Prostate gland (tissue), 2 donors: ENCODE measurements around the gene S100A16. TPM values are rescaled to one million over a fixed set of nuclear protein-coding genes. Genes with fewer than 3 reads are reported as not detected.
A peak's percentile ranks its signal among the peaks of the same experiment; 100 is the strongest.

Source experiments
- DNase-seq: peaks from one replicate; pipeline ENCODE4 v3.0.0-alpha.2; 2019; ENCODE audit warnings: low spot score
- H3K27ac ChIP-seq, 2 donors: fragments of 200-600 bp; sonication (generic); 2 replicates each; pipeline ENCODE4 v1.5.1; 2017 to 2019
- H3K27me3 ChIP-seq: fragments of 200-600 bp; sonication (generic); replicated peaks from 2 replicates; pipeline ENCODE4 v1.5.1; 2019; ENCODE audit not compliant: insufficient read depth
- H3K36me3 ChIP-seq, 2 donors: fragments of 200-600 bp; sonication (generic); 1 replicate in 1 of 2; 2 replicates in 1 of 2; pipeline versions ENCODE4 v1.5.1 to v1.8.1; 2017 to 2019
- H3K4me1 ChIP-seq: fragments of 200-600 bp; sonication (generic); replicated peaks from 2 replicates; pipeline ENCODE4 v1.5.1; 2019
- H3K4me3 ChIP-seq, 2 donors: fragments of 200-600 bp; sonication (generic); 2 replicates each; pipeline ENCODE4 v1.5.1; 2017 to 2019
- H3K9me3 ChIP-seq: fragments of 200-600 bp; sonication (generic); 2 replicates; pipeline ENCODE4 v1.5.1; 2017
- POLR2A ChIP-seq: fragments of 450-650 bp; IDR thresholded peaks from one replicate; pipeline ENCODE4 v1.6.1; 2016; ENCODE audit warnings: antibody characterized with exemption, mild to moderate bottlenecking
- POLR2AphosphoS5 ChIP-seq: sonication (generic); formaldehyde crosslinking; IDR thresholded peaks from one replicate; pipeline ENCODE4 v1.6.1; 2017; ENCODE audit warnings: antibody characterized with exemption
- WGBS: methylation state at CpG from one replicate; pipeline ENCODE4 v1.1.5; 2018; 5-methylcytosine and 5-hydroxymethylcytosine counted together
- intact Hi-C: fragments of 100-400 bp; cut with DNase I; formaldehyde crosslinking; loops from one replicate; pipeline ENCODE4 v1.14.2; 2022
- total RNA-seq, 2 donors: library from RNA; depleted of rRNA; stranded (reverse); fragments of >200 nt; gene quantifications; one replicate each; pipeline ENCODE4 v1.1.0, GENCODE V29; 2016
- TF ChIP-seq, protein P1 (sequence below), 4 experiments: fragments of 200-600 bp in 2 of 4; fragments of 450-650 bp in 2 of 4; sonication (generic) in 2 of 4; IDR thresholded peaks; 1 replicate in 3 of 4; 2 replicates in 1 of 4; pipeline ENCODE4 v1.5.1; 2016 to 2019; ENCODE audit warnings: antibody characterized with exemption in 4 of 4, mild to moderate bottlenecking in 2 of 4, moderate library complexity in 2 of 4

The S100A16 gene
- total RNA-seq, 2 donors from 2014 or later, result 78.4 to 165 TPM

DNA sequence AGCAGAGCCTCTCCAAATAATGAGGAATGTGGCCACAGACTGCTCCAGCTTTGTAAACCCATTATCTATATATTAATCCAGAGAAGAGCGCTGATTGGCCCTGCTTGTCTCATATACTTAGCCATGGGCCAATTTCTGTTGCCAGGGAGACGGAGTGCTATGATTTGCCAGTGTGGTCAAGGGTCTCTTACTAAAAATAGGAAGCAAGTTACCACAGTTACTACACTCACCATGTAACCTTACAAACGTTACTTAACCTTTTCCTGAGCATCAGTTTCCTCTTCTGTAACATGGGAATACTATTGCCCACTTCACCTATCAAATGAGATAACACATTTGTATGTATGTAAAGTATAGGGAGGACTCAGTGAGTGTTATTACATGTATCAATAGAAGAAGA is 39.6 kb downstream of the S100A16 start:
- Histone ChIP-seq H3K9me3 (no peaks in the 10 kb centered on the region), H3K36me3 (no peaks in the 10 kb centered on the region), H3K4me3 (no peak overlapping the region), H3K4me1 (no peaks in the 10 kb centered on the region), H3K27me3 (no peaks in the 10 kb centered on the region), H3K27ac (peak overlapping the region in 1 of 2 donors; percentile 24)
- TF ChIP-seq POLR2A (no peak), POLR2AphosphoS5 (no peak)
- TF ChIP-seq, protein P1, sequence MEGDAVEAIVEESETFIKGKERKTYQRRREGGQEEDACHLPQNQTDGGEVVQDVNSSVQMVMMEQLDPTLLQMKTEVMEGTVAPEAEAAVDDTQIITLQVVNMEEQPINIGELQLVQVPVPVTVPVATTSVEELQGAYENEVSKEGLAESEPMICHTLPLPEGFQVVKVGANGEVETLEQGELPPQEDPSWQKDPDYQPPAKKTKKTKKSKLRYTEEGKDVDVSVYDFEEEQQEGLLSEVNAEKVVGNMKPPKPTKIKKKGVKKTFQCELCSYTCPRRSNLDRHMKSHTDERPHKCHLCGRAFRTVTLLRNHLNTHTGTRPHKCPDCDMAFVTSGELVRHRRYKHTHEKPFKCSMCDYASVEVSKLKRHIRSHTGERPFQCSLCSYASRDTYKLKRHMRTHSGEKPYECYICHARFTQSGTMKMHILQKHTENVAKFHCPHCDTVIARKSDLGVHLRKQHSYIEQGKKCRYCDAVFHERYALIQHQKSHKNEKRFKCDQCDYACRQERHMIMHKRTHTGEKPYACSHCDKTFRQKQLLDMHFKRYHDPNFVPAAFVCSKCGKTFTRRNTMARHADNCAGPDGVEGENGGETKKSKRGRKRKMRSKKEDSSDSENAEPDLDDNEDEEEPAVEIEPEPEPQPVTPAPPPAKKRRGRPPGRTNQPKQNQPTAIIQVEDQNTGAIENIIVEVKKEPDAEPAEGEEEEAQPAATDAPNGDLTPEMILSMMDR (IDR thresholded peaks at IDR 0.05), result no peak
- intact Hi-C loops, result loop anchor here (5.0 kb wide), 3 partner anchors 54 to 179 kb away; partner anchors contain the start of genes ILF2, S100A1 and S100A13
- WGBS, result 82% methylated on average over 3 of the region's 3 CpGs
- no peak for DNase-seq

DNA sequence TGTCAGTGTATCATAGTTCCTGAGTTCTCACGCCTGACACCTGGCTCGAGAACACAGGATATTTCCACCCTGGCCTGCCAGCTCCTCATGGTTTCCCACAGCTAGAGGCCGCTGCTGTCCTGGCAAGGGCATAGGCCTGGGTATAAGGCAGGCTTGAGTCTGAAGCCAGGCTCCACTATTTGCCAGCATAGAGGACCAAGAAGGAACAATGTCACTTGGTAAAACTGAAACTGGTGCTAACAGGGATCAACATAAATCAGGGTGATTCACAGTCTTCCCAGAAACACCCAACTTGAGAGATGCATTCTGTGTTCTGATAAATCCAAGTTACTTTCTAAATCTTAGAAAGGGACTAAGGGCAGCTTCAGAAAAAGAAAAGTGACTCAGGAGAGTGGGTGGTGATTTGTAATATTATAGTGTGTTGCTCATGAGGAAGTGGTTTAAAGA is 40.3 kb downstream of the S100A16 start:
- WGBS, result 11% methylated on average over 3 of the region's 3 CpGs
- peak; percentile 92 for TF ChIP-seq POLR2AphosphoS5
- TF ChIP-seq, protein P1 (IDR thresholded peaks at IDR 0.05), result peak in 3 of 4 experiments; percentile 90 to 94 (median 91)
- TF ChIP-seq POLR2A, result no peak
- Histone ChIP-seq H3K4me3 (no peak overlapping the region), H3K27ac (peak overlapping the region in 1 of 2 donors; percentile 24), H3K36me3 (no peaks in the 10 kb centered on the region), H3K9me3 (no peaks in the 10 kb centered on the region), H3K4me1 (no peaks in the 10 kb centered on the region), H3K27me3 (no peaks in the 10 kb centered on the region)
- intact Hi-C loops, result loop anchor here (5.0 kb wide), 3 partner anchors 55 to 180 kb away; partner anchors contain the start of genes ILF2, S100A1 and S100A13
- DNase-seq, result peak; percentile 89

DNA sequence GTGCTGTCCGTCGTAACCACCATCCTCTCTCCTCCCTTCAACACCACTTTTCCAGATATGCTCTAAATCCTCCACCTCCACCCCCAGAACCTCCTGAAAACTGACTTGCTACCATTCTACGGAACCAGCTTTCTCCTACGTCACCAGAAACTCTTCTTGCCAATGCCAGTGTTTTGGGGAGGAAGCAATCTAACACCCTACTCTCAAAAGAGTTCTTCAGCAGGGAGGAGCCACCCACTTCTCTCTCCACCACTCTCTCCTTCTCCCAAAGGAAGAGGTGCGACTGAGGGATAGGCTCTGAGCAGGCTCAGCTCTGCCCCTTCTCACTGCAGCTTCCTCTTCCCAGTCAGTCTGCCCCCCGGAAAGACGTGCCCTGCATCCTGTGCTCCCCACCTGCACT is 41.2 kb downstream of the S100A16 start:
- Histone ChIP-seq H3K4me1 (peaks cover 1% of the 10 kb centered on the region), H3K27me3 (no peaks in the 10 kb centered on the region), H3K9me3 (no peaks in the 10 kb centered on the region), H3K27ac (no peak overlapping the region), H3K36me3 (no peaks in the 10 kb centered on the region), H3K4me3 (no peak overlapping the region)
- WGBS, result 79% methylated on average over 7 of the region's 7 CpGs
- intact Hi-C loops, result loop anchor here (5.0 kb wide), 3 partner anchors 56 to 181 kb away; partner anchors contain the start of genes ILF2, S100A1 and S100A13
- TF ChIP-seq, protein P1 (IDR thresholded peaks at IDR 0.05), result no peak
- TF ChIP-seq POLR2AphosphoS5 (no peak), POLR2A (no peak)
- no peak for DNase-seq

DNA sequence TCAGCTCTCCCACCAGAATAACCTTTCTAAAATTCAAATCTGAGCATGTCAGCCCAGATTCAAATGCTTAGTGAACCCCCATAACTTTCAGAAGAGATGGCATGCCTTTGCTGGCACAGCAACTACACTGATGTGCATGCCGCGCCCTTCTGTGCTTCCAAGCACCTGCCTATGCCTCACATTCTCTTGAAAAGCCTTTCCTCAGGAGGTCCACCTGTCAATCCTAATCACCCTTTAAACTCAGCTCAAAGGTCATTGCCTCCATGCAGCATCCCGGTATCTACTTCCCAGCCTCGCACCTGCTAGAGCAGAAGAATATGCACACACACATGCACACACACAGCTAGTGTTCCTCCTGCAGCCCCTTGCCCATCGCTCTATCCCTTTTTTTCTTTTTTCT is 42.1 kb downstream of the S100A16 start:
- intact Hi-C loops, result loop anchor here (5.0 kb wide), 3 partner anchors 56 to 181 kb away; partner anchors contain the start of genes ILF2, S100A1 and S100A13
- Histone ChIP-seq H3K27me3 (no peaks in the 10 kb centered on the region), H3K36me3 (no peaks in the 10 kb centered on the region), H3K27ac (no peak overlapping the region), H3K9me3 (no peaks in the 10 kb centered on the region), H3K4me3 (no peak overlapping the region), H3K4me1 (peaks cover 3% of the 10 kb centered on the region)
- no peak for DNase-seq
- TF ChIP-seq POLR2AphosphoS5 (no peak), POLR2A (no peak)
- TF ChIP-seq, protein P1 (IDR thresholded peaks at IDR 0.05), result no peak
- WGBS, result 95% methylated on average over 5 of the region's 5 CpGs

DNA sequence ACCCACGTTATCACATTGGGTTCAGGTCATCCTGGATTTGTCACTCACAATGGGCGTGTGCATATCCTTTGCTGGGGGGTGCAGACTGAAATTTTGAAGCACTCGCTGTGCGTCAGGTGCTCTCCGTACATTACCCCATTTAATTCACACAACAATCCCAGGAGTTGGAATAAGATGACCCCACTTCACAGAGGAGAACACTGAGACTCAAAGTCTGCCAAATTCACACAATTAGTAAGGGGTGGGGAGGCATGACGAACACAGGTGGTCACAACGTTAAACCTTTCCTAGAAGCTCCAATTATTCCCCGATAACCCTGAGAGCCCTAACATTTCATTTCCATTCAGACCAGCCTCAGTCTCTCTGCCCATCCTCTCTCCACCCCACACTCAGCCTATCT is 43.5 kb downstream of the S100A16 start:
- WGBS, result 90% methylated on average over 8 of the region's 8 CpGs
- Histone ChIP-seq H3K27me3 (no peaks in the 10 kb centered on the region), H3K4me1 (peaks cover 3% of the 10 kb centered on the region), H3K4me3 (no peak overlapping the region), H3K36me3 (no peaks in the 10 kb centered on the region), H3K27ac (no peak overlapping the region), H3K9me3 (no peaks in the 10 kb centered on the region)
- TF ChIP-seq POLR2AphosphoS5 (no peak), POLR2A (no peak)
- TF ChIP-seq, protein P1 (IDR thresholded peaks at IDR 0.05), result no peak
- no peak for DNase-seq
- intact Hi-C loops, result loop anchor here (5.0 kb wide), 1 partner anchor 217 kb away; no protein-coding TSS in a partner anchor
